ENCODE measurements around the gene IGF2R. TPM values are rescaled to one million over a fixed set of nuclear protein-coding genes. Genes with fewer than 3 reads are reported as not detected.
A peak's percentile ranks its signal among the peaks of the same experiment; 100 is the strongest.

IGF2R gene
- total RNA-seq, 4 donors from 2014 or later, result 48.8 to 106 (median 92.3) TPM

DNA sequence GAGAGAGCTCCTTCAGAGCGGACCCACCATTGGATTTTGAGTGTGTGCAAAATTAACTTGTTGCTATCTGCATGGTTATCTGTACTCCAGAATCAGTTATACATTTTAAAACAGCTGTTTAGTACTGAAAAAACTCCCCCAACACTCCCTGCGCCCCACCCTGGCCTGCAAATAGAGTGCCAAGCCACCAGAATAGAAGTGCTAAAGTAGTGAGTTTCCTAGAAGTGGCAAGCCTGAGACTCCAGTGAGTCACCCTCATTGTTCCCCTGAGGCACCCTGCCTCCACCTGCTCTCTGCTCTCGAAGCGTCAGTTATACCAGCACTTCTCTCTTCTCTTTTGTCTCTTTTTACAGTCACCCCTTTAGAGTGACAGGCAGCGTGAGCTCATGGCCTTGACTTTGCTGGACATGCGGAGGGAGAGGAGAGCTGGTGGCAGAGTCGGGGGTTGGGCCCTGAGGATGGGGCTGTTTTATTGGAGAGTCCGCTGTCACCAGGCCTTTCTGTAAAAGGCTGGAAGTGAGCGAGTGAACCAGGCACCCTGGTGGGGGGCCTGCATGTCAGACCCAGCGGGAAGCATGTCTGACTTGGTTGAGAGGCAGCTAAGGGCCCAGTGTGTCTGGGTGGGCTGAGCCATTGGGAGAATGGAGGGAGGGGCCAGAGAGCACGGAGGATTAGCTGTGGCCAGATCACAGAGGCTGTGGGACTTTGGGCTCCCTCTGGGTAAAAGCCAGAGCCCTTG is 10.4 kb downstream of the IGF2R start:
- Histone ChIP-seq H3K4me1 (peaks cover 40 to 90% (median 65%) of the 10 kb centered on the region in 4 donors), H3K27ac (peak overlapping the region; percentile 30 to 71 (median 60)), H3K36me3 (no peaks in the 10 kb centered on the region), H3K4me3 (no peak overlapping the region), H3K27me3 (no peaks in the 10 kb centered on the region), H3K9me3 (no peaks in the 10 kb centered on the region)
- DNase-seq, result peak; percentile 47
- TF ChIP-seq POLR2AphosphoS5 (IDR thresholded peaks at IDR 0.05) (no peak), EP300 (IDR thresholded peaks at IDR 0.05; ENCODE audit: low read depth) (no peak), POLR2A (IDR thresholded peaks at IDR 0.05) (no peak)
- TF ChIP-seq, protein P1, sequence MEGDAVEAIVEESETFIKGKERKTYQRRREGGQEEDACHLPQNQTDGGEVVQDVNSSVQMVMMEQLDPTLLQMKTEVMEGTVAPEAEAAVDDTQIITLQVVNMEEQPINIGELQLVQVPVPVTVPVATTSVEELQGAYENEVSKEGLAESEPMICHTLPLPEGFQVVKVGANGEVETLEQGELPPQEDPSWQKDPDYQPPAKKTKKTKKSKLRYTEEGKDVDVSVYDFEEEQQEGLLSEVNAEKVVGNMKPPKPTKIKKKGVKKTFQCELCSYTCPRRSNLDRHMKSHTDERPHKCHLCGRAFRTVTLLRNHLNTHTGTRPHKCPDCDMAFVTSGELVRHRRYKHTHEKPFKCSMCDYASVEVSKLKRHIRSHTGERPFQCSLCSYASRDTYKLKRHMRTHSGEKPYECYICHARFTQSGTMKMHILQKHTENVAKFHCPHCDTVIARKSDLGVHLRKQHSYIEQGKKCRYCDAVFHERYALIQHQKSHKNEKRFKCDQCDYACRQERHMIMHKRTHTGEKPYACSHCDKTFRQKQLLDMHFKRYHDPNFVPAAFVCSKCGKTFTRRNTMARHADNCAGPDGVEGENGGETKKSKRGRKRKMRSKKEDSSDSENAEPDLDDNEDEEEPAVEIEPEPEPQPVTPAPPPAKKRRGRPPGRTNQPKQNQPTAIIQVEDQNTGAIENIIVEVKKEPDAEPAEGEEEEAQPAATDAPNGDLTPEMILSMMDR (IDR thresholded peaks at IDR 0.05), result no peak
- intact Hi-C loops (cut with DNase I; ENCODE audit: low total_unique reads) (no loop called here), in situ Hi-C loops (cut with MboI; ENCODE audit: low pct_ligation_motif_present in 1 of 4, low pct_unique_long_range_greater_than_20kb in 1 of 4, low sequenced_read_pairs in 3 of 4) (no loop called here)
- WGBS, 2 donors (ENCODE audit: low coverage in 1 of 2), result 11 to 69% methylated on average over 3 to 11 of the region's 11 CpGs

DNA sequence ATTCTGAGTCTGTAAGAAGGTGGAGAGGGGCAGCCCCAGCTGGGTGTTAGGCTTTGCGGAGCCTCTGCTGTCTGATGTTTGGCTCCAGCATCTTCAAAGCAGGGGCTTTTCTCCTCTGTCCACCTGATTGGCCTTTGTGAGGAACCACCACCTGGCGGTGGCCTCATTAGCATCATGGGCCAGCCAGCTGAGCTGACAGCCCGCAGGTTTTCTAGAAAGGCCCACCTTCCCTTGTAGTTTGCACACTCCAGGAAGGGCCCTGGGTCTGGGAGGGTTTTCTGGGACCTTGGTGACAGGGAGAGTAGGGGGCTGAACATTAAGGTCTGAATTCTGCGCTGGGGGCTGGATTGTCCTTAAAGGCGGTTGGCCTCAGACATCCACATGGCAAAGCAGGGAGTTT is 11.6 kb downstream of the IGF2R start:
- no peak for DNase-seq
- in situ Hi-C loops (cut with MboI; ENCODE audit: low pct_ligation_motif_present in 1 of 4, low pct_unique_long_range_greater_than_20kb in 1 of 4, low sequenced_read_pairs in 3 of 4), result no loop called here
- H3K36me3 ChIP-seq, result no peaks in the 10 kb centered on the region
- TF ChIP-seq POLR2AphosphoS5 (IDR thresholded peaks at IDR 0.05) (no peak), POLR2A (IDR thresholded peaks at IDR 0.05) (no peak), EP300 (IDR thresholded peaks at IDR 0.05; ENCODE audit: low read depth) (no peak)
- TF ChIP-seq, protein P1 (IDR thresholded peaks at IDR 0.05), result no peak
- no peaks in the 10 kb centered on the region for H3K27me3 ChIP-seq
- H3K9me3 ChIP-seq, result no peaks in the 10 kb centered on the region
- peaks cover 40 to 91% (median 66%) of the 10 kb centered on the region in 4 donors for H3K4me1 ChIP-seq
- no peak overlapping the region for H3K4me3 ChIP-seq
- 95% methylated on average over 5 of the region's 5 CpGs; no CpG with 5 or more reads in 1 of the 2 donors for WGBS, 2 donors (ENCODE audit: low coverage in 1 of 2)
- intact Hi-C loops (cut with DNase I; ENCODE audit: low total_unique reads), result no loop called here
- no peak overlapping the region for H3K27ac ChIP-seq

DNA sequence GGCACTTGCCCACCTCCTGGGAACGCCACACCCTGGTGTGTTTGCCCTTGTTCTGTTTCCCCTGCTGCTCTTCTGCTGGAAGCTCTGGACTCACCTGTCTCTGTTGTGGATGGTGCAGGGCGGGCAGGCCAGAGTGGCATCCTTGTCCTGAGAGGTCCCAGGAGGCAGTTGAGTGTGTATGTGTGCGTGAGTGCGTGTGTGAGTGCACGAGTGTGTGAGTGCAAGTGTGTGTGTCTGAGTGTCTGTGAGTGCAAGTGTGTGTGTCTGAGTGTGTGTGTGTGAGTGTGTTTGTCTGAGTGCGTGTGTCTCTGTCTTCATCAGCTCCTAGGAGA is 12.2 kb downstream of the IGF2R start:
- intact Hi-C loops (cut with DNase I; ENCODE audit: low total_unique reads) (no loop called here), in situ Hi-C loops (cut with MboI; ENCODE audit: low pct_ligation_motif_present in 1 of 4, low pct_unique_long_range_greater_than_20kb in 1 of 4, low sequenced_read_pairs in 3 of 4) (no loop called here)
- Histone ChIP-seq H3K9me3 (no peaks in the 10 kb centered on the region), H3K27ac (peak overlapping the region; percentile 49 to 69 (median 64)), H3K36me3 (no peaks in the 10 kb centered on the region), H3K27me3 (no peaks in the 10 kb centered on the region), H3K4me3 (no peak overlapping the region), H3K4me1 (peaks cover 40 to 88% (median 66%) of the 10 kb centered on the region in 4 donors)
- DNase-seq, result no peak
- 87% methylated on average over 6 of the region's 6 CpGs; no CpG with 5 or more reads in 1 of the 2 donors for WGBS, 2 donors (ENCODE audit: low coverage in 1 of 2)
- TF ChIP-seq, protein P1 (IDR thresholded peaks at IDR 0.05), result no peak
- TF ChIP-seq EP300 (IDR thresholded peaks at IDR 0.05; ENCODE audit: low read depth) (no peak), POLR2A (IDR thresholded peaks at IDR 0.05) (no peak), POLR2AphosphoS5 (IDR thresholded peaks at IDR 0.05) (no peak)

DNA sequence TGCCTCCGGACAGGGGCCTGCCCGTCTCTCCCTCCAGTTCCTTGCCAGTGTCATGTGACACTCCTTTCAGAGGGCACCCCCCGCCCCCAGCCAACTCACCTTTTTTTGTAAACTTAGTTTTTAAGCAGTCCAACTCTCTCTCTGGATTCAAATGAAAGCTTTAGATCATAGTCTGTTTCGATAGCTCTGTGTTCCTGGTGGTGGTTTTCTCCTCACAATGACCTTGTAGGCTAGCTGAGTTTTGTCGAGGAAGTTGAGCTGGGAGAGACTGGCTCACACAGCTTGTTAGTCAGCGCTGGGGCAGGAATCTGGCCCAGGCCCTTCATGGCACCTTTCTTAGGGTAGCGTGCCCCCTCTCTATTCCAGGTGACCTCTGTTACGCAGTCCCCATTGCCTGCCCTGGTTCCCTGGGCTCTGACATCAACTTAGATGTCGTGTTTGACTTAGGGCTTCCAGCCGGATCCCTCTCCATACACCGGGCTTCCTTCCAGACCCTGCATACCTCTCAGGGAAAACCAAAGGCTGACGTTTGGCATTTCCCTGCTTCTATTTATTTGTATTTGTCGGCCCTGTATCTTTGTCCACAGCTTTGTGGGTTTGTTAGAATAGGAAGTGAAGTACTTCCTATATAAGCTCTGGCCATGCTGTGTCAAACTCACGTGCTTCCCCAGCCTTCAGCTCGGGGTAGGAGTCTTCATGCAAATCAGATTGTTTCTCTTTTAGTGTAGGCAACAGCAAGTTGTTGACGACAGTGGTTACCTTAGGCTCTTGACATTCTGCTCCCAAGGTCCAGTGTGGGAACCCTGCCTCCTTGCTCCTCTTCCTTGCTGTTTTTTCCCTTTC is 12.7 kb downstream of the IGF2R start:
- H3K4me1 ChIP-seq, result peaks cover 40 to 85% (median 64%) of the 10 kb centered on the region in 4 donors
- TF ChIP-seq POLR2A (IDR thresholded peaks at IDR 0.05) (peak; percentile 27), POLR2AphosphoS5 (IDR thresholded peaks at IDR 0.05) (peak; percentile 10 to 52 (median 30)), EP300 (IDR thresholded peaks at IDR 0.05; ENCODE audit: low read depth) (no peak)
- TF ChIP-seq, protein P1 (IDR thresholded peaks at IDR 0.05), result no peak
- H3K36me3 ChIP-seq, result no peaks in the 10 kb centered on the region
- no peaks in the 10 kb centered on the region for H3K9me3 ChIP-seq
- DNase-seq, result peak; percentile 55
- in situ Hi-C loops (cut with MboI; ENCODE audit: low pct_ligation_motif_present in 1 of 4, low pct_unique_long_range_greater_than_20kb in 1 of 4, low sequenced_read_pairs in 3 of 4) (no loop called here), intact Hi-C loops (cut with DNase I; ENCODE audit: low total_unique reads) (no loop called here)
- H3K4me3 ChIP-seq, result peak overlapping the region in 1 of 4 donors; percentile 17
- H3K27me3 ChIP-seq, result no peaks in the 10 kb centered on the region
- peak overlapping the region; percentile 49 to 69 (median 64) for H3K27ac ChIP-seq
- WGBS, 2 donors (ENCODE audit: low coverage in 1 of 2), result 15 to 49% methylated on average over 5 to 16 of the region's 16 CpGs
